ENCODE results near the gene PIK3R4. TPM values are rescaled to one million over a fixed set of nuclear protein-coding genes. Genes with fewer than 3 reads are reported as not detected.

PIK3R4 gene
- total RNA-seq, 2 donors from 2014 or later: 36.8 to 52.8 TPM

DNA sequence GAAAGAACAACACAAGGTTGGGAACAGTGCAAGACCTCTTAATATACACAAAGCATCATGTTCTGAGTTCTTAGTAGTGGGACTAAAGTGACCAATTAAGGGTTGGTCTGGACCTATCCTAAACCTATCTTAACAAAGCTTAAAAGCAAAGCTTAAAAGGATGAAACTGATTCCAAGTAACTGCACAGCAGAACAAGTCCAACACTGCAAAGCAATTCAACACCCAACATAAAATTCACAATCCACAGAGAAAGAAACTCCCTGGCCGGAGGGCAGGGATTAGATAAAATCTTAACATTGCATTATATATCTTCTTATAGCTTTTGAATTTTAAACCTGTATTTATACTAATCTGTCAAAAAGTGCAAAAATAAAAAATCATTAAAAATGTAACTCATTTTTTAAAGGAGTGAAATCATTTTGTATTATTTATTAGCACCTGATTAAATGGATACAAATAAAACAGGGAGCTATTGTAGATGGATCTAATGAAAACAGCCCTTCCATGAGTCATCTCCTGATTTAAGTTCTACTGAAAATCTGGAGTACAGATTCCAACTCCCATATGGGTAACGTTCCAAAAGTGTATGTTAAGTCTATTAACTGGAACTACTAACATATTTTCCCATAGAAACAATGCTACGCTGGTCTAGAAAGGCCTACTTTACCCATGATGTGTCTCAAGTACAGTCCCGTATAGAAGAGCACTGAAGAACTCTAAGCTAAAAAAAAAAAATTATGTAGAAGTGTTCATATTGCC lies 34.9 kb downstream of the PIK3R4 start:
- Histone ChIP-seq H3K27me3 (replicated peaks; ENCODE audit: insufficient read depth) (no peaks in the 10 kb centered on the region), H3K9me3 (no peaks in the 10 kb centered on the region), H3K27ac (no peak overlapping the region), H3K36me3 (no peaks in the 10 kb centered on the region), H3K4me1 (replicated peaks) (no peaks in the 10 kb centered on the region), H3K4me3 (no peak overlapping the region)
- intact Hi-C loops (cut with DNase I): no loop called here
- no peak for DNase-seq (ENCODE audit: low spot score)
- 93% methylated on average over 4 of the region's 4 CpGs for WGBS
- TF ChIP-seq, protein P1, sequence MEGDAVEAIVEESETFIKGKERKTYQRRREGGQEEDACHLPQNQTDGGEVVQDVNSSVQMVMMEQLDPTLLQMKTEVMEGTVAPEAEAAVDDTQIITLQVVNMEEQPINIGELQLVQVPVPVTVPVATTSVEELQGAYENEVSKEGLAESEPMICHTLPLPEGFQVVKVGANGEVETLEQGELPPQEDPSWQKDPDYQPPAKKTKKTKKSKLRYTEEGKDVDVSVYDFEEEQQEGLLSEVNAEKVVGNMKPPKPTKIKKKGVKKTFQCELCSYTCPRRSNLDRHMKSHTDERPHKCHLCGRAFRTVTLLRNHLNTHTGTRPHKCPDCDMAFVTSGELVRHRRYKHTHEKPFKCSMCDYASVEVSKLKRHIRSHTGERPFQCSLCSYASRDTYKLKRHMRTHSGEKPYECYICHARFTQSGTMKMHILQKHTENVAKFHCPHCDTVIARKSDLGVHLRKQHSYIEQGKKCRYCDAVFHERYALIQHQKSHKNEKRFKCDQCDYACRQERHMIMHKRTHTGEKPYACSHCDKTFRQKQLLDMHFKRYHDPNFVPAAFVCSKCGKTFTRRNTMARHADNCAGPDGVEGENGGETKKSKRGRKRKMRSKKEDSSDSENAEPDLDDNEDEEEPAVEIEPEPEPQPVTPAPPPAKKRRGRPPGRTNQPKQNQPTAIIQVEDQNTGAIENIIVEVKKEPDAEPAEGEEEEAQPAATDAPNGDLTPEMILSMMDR (IDR thresholded peaks at IDR 0.05): no peak
- TF ChIP-seq POLR2AphosphoS5 (IDR thresholded peaks at IDR 0.05): no peak
- no peak for TF ChIP-seq POLR2A (IDR thresholded peaks at IDR 0.05)

DNA sequence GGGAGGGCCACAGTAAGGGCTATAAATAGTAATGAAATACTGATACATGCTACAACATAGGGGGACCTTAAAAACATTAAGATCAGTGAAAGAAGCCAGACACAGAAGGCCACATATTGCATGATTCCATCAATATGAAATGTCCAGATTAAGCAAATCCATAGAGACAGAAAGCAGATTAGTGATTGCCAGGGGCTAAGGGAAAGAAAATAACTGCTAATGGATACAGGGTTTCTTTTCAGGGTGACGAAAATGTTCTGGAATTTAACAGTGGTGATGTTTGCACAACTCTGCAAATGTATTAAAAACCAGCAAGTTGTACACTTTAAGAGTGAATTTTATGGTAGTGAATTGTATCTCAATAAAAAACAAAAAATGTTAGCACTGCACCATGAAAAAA lies 37.0 kb downstream of the PIK3R4 start:
- Histone ChIP-seq H3K36me3 (no peaks in the 10 kb centered on the region), H3K4me3 (no peak overlapping the region), H3K27me3 (replicated peaks; ENCODE audit: insufficient read depth) (no peaks in the 10 kb centered on the region), H3K4me1 (replicated peaks) (no peaks in the 10 kb centered on the region), H3K9me3 (no peaks in the 10 kb centered on the region), H3K27ac (no peak overlapping the region)
- intact Hi-C loops (cut with DNase I): no loop called here
- no peak for TF ChIP-seq POLR2A (IDR thresholded peaks at IDR 0.05)
- TF ChIP-seq, protein P1 (IDR thresholded peaks at IDR 0.05): no peak
- no peak for TF ChIP-seq POLR2AphosphoS5 (IDR thresholded peaks at IDR 0.05)
- no peak for DNase-seq (ENCODE audit: low spot score)
- 66% methylated on average over 1 of the region's 1 CpG for WGBS

DNA sequence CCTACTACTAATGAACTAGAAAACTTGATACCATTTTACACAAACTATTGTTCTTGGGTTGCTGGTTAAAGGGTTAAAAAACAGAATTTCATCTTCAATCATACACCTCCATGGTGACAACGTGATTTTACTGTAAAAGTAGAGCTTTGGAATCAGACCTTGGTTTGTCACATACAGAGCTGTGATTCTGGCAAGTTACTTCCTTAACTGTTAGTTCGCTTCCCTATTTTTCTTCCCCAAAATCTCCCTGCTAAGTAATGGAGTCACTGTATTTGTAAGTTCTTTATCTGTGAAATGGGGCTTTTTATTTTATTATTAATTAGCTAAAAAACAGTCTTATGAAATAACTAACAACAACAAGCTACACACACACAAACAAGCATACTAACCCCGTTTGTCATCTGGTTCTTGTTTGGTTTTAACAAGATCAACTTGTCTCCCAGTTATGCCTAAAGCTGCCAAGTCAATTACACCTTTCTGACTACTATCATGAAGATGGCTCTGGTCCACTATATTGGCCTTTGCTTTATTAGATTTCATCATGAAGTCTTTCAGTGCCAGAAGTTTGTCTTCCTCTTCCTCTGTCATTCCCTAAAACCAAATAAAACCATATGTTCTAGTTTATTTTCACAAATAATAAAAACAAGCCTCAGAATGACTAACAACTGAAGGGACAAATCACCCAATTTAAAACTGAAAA lies 38.6 kb downstream of the PIK3R4 start:
- no peaks in the 10 kb centered on the region for H3K9me3 ChIP-seq
- H3K4me3 ChIP-seq: no peak overlapping the region
- peak; percentile 7 for DNase-seq (ENCODE audit: low spot score)
- WGBS: 57% methylated on average over 3 of the region's 3 CpGs
- no peaks in the 10 kb centered on the region for H3K4me1 ChIP-seq (replicated peaks)
- peak overlapping the region in 1 of 2 donors; percentile 26 for H3K27ac ChIP-seq
- no peaks in the 10 kb centered on the region for H3K36me3 ChIP-seq
- intact Hi-C loops (cut with DNase I): no loop called here
- no peaks in the 10 kb centered on the region for H3K27me3 ChIP-seq (replicated peaks; ENCODE audit: insufficient read depth)
- TF ChIP-seq POLR2A (IDR thresholded peaks at IDR 0.05) (no peak), POLR2AphosphoS5 (IDR thresholded peaks at IDR 0.05) (peak; percentile 69)

DNA sequence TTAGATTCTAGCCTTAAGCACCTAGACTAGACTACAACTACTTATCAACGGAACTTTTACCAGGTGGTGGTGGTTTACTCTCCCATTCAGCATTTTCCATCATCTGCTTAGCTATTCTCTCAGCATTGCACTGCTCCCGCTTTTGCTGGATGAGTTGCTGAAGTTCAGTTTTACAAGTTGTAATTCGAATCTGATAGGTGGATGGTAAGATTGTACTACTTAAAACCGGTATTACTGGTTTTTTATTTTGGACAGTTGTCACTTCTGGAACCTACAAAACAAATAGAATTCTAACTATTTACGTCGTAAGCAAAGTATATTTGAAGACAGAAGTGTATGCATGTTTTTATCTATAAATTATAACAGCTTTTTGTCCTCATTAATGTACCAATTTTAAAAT lies 41.1 kb downstream of the PIK3R4 start:
- intact Hi-C loops (cut with DNase I): no loop called here
- DNase-seq (ENCODE audit: low spot score): no peak
- TF ChIP-seq POLR2AphosphoS5 (IDR thresholded peaks at IDR 0.05) (peak; percentile 38), POLR2A (IDR thresholded peaks at IDR 0.05) (no peak)
- Histone ChIP-seq H3K9me3 (no peaks in the 10 kb centered on the region), H3K4me3 (no peak overlapping the region), H3K27ac (no peak overlapping the region), H3K36me3 (no peaks in the 10 kb centered on the region), H3K4me1 (replicated peaks) (no peaks in the 10 kb centered on the region), H3K27me3 (replicated peaks; ENCODE audit: insufficient read depth) (no peaks in the 10 kb centered on the region)
- WGBS: 52% methylated on average over 6 of the region's 6 CpGs

DNA sequence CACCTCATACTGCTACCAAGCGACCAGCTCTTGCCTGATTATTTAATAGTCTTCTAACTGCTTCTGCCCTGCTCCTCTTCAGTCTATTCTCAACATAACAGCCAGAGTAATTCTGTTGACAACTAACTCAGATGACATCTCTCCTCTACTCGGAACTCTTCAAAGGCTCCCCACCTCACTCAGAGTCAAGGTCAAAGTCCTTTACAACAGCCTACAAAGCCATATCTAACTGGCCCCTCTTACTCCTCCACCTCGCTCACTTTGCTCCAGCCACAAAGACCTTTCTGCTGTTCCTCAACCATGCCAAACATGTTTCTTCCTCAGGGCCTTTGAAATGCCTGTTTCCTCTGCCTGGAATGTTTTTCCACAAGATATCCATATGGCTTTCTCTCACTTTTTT lies 43.6 kb downstream of the PIK3R4 start:
- H3K27ac ChIP-seq: no peak overlapping the region
- H3K36me3 ChIP-seq: no peaks in the 10 kb centered on the region
- DNase-seq (ENCODE audit: low spot score): no peak
- 89% methylated on average over 3 of the region's 3 CpGs for WGBS
- H3K4me1 ChIP-seq (replicated peaks): no peaks in the 10 kb centered on the region
- H3K27me3 ChIP-seq (replicated peaks; ENCODE audit: insufficient read depth): no peaks in the 10 kb centered on the region
- TF ChIP-seq POLR2AphosphoS5 (IDR thresholded peaks at IDR 0.05) (no peak), POLR2A (IDR thresholded peaks at IDR 0.05) (no peak)
- TF ChIP-seq, protein P1 (IDR thresholded peaks at IDR 0.05): no peak
- intact Hi-C loops (cut with DNase I): no loop called here
- no peaks in the 10 kb centered on the region for H3K9me3 ChIP-seq
- no peak overlapping the region for H3K4me3 ChIP-seq
